ENCODE results near the gene SND1. TPM values are rescaled to one million over a fixed set of nuclear protein-coding genes. Genes with fewer than 3 reads are reported as not detected.
"Not testable (repeated sequence)": the region's sequence is repeated elsewhere in the genome, so short reads cannot be mapped to it uniquely, and the experiment has no call there.

Gene SND1
- total and polyA plus RNA-seq, 5 donors from 2014 or later, result 84.4 to 121 (median 86.9) TPM

DNA sequence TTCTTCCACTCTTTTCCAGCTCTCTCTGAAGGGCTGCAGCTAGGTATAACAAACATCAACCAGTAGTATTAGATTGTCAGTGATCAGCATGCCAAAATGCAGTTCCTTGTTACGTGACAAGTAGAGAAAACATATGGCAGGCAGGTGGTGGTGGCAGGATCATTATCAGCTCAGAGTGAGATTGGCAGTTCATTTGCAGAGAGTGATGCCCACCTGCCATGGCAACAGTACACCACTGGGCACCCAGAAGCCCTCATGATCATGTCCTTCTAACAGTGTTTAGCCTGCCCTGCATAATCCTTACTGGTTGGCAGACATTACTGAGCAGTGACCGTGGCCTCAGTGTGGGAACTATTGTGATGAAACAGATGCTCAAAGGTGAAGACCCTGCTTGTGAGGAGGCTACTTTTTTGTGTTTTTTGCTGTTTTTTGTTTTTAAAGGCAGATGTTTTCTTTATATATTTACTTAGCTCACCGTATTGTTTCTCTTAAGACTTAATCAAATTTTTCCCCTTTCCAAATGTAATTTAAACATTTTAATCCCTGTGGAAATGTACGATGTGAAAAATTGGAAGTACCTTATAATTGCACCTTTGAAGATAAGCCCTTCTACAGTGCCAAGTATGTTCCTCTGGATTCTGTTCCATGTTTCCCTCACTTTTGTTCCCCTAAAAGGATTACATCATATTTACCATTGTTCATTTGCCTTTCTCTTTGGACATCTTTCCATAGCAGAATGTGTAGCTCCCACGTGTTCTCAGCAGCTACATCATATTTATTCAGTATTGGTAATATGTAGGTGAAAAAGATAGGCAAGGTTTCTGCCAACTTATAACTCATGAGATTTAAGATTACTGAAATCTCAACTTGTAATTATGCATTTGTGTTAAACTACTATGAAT lies 179.6 kb downstream of the SND1 start:
- H3K27ac Mint-ChIP-seq, result peak overlapping the region in 1 of 3 donors; percentile 25
- H3K4me1 Mint-ChIP-seq, result peaks cover 0 to 12% (median 10%) of the 10 kb centered on the region in 4 donors
- ATAC-seq (ENCODE audit: low read depth in 2 of 2) (no peak), DNase-seq (no peak)
- H3K36me3 ChIP-seq (ENCODE audit: control insufficient read depth, insufficient read depth, low read length), result no peaks in the 10 kb centered on the region
- H3K27me3 Mint-ChIP-seq, result no peaks in the 10 kb centered on the region
- H3K9me3 ChIP-seq (ENCODE audit: control insufficient read depth in 2 of 2, low read length in 2 of 2), result no peaks in the 10 kb centered on the region
- H3K4me1 ChIP-seq (ENCODE audit: control insufficient read depth, insufficient read depth, low read length, poor library complexity, severe bottlenecking), result no peaks in the 10 kb centered on the region
- peaks cover 0 to 12% (median 4%) of the 10 kb centered on the region in 7 donors for H3K9me3 Mint-ChIP-seq
- H3K36me3 Mint-ChIP-seq, result peaks cover 18% of the 10 kb centered on the region
- no peaks in the 10 kb centered on the region for H3K27me3 ChIP-seq (ENCODE audit: control insufficient read depth, insufficient read depth, low read length)
- H3K27ac ChIP-seq (ENCODE audit: insufficient read depth, low read length, poor library complexity, severe bottlenecking), result no peak overlapping the region
- H3K4me3 ChIP-seq (ENCODE audit: low read depth, low read length), result no peak overlapping the region
- H3K4me3 Mint-ChIP-seq, result no peak overlapping the region

DNA sequence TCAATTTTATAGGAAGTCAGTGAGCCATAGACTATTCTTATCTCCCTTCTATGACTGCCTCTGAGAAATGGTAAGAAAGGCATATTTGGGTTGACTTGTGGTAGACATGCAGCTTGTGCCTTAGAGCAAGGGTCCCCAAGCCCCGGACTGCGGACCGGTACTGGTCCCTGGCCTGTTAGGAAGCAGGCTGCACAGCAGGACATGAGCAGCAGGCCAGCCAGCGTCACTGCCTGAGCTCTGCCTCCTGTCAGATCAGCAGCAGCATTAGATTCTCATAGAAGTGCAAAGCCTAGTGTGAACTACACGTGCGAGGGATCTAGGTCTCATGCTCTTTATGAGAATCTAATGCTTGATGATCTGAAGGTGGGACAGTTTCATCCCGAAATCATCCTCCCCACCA lies 180.6 kb downstream of the SND1 start:
- no peak overlapping the region for H3K27ac ChIP-seq (ENCODE audit: insufficient read depth, low read length, poor library complexity, severe bottlenecking)
- H3K4me3 Mint-ChIP-seq, result no peak overlapping the region
- ATAC-seq (ENCODE audit: low read depth in 2 of 2), result no peak
- no peaks in the 10 kb centered on the region for H3K27me3 ChIP-seq (ENCODE audit: control insufficient read depth, insufficient read depth, low read length)
- no peaks in the 10 kb centered on the region for H3K27me3 Mint-ChIP-seq
- peaks cover 0 to 7% of the 10 kb centered on the region in 2 experiments for H3K9me3 ChIP-seq (ENCODE audit: control insufficient read depth in 2 of 2, low read length in 2 of 2)
- no peak overlapping the region for H3K4me3 ChIP-seq (ENCODE audit: low read depth, low read length)
- H3K9me3 Mint-ChIP-seq, result peaks cover 0 to 17% (median 4%) of the 10 kb centered on the region in 7 donors
- H3K27ac Mint-ChIP-seq, result peak overlapping the region in 1 of 3 donors; percentile 46
- no peaks in the 10 kb centered on the region for H3K4me1 ChIP-seq (ENCODE audit: control insufficient read depth, insufficient read depth, low read length, poor library complexity, severe bottlenecking)
- DNase-seq, result no peak
- H3K36me3 Mint-ChIP-seq, result peaks cover 18% of the 10 kb centered on the region
- H3K4me1 Mint-ChIP-seq, result peaks cover 0 to 12% (median 10%) of the 10 kb centered on the region in 4 donors
- H3K36me3 ChIP-seq (ENCODE audit: control insufficient read depth, insufficient read depth, low read length), result no peaks in the 10 kb centered on the region

DNA sequence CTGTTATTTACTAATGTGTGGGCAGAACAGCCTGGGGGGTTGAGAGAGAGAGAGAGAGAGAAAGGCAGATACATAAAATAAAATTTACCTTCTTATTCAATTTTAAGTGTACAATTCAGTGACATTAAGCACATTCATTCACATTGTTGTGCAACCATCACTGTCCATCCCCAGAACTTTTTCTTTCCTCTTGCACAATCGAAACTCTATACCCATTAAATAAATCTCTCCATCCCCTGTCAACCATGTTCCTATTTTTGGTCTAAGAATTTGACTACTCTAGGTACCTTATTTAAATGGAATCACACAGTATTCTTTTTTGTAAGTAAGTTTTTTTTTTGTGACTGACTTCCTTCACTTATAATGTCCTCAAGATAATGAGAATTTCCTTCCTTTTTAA lies 181.6 kb downstream of the SND1 start:
- H3K27ac Mint-ChIP-seq, result no peak overlapping the region
- Histone ChIP-seq H3K9me3 (ENCODE audit: control insufficient read depth in 2 of 2, low read length in 2 of 2) (peaks cover 5 to 7% of the 10 kb centered on the region in 2 experiments), H3K4me1 (ENCODE audit: control insufficient read depth, insufficient read depth, low read length, poor library complexity, severe bottlenecking) (no peaks in the 10 kb centered on the region), H3K4me3 (ENCODE audit: low read depth, low read length) (no peak overlapping the region), H3K27me3 (ENCODE audit: control insufficient read depth, insufficient read depth, low read length) (no peaks in the 10 kb centered on the region), H3K27ac (ENCODE audit: insufficient read depth, low read length, poor library complexity, severe bottlenecking) (no peak overlapping the region), H3K36me3 (ENCODE audit: control insufficient read depth, insufficient read depth, low read length) (no peaks in the 10 kb centered on the region)
- H3K4me3 Mint-ChIP-seq, result no peak overlapping the region
- DNase-seq (no peak), ATAC-seq (ENCODE audit: low read depth in 2 of 2) (no peak)
- H3K9me3 Mint-ChIP-seq, result peaks cover 0 to 21% (median 7%) of the 10 kb centered on the region in 7 donors
- peaks cover 0 to 14% (median 10%) of the 10 kb centered on the region in 4 donors for H3K4me1 Mint-ChIP-seq
- H3K27me3 Mint-ChIP-seq, result no peaks in the 10 kb centered on the region
- peaks cover 24% of the 10 kb centered on the region for H3K36me3 Mint-ChIP-seq

DNA sequence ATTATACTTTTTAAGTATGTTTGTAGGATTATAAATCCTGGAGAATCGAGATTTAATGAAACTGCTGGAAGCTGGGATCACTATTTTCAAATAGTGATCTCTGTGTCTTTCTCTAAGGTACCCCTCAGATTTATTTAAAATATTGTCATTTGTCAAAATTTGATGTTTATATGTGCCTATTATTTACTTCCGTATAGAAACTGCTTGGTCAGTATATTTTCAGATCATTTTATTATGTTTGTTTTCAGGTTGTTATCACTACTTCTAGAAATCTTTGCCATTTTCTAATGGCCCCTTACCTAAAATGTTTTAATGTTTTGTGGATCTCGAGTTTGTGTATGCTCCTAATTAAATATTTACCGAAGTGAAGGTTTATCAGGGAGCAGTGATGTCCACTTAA lies 183.7 kb downstream of the SND1 start:
- H3K9me3 Mint-ChIP-seq, result peaks cover 0 to 21% (median 7%) of the 10 kb centered on the region in 7 donors
- ATAC-seq (ENCODE audit: low read depth in 2 of 2) (no peak), DNase-seq (no peak)
- H3K4me3 ChIP-seq (ENCODE audit: low read depth, low read length), result no peak overlapping the region
- H3K4me3 Mint-ChIP-seq, result no peak overlapping the region
- peaks cover 3 to 15% (median 10%) of the 10 kb centered on the region in 4 donors for H3K4me1 Mint-ChIP-seq
- no peak overlapping the region for H3K27ac ChIP-seq (ENCODE audit: insufficient read depth, low read length, poor library complexity, severe bottlenecking)
- no peak overlapping the region for H3K27ac Mint-ChIP-seq
- H3K27me3 Mint-ChIP-seq, result no peaks in the 10 kb centered on the region
- no peaks in the 10 kb centered on the region for H3K27me3 ChIP-seq (ENCODE audit: control insufficient read depth, insufficient read depth, low read length)
- peaks cover 5 to 7% of the 10 kb centered on the region in 2 experiments for H3K9me3 ChIP-seq (ENCODE audit: control insufficient read depth in 2 of 2, low read length in 2 of 2)
- H3K36me3 ChIP-seq (ENCODE audit: control insufficient read depth, insufficient read depth, low read length), result no peaks in the 10 kb centered on the region
- H3K4me1 ChIP-seq (ENCODE audit: control insufficient read depth, insufficient read depth, low read length, poor library complexity, severe bottlenecking), result no peaks in the 10 kb centered on the region
- H3K36me3 Mint-ChIP-seq, result peaks cover 29% of the 10 kb centered on the region

DNA sequence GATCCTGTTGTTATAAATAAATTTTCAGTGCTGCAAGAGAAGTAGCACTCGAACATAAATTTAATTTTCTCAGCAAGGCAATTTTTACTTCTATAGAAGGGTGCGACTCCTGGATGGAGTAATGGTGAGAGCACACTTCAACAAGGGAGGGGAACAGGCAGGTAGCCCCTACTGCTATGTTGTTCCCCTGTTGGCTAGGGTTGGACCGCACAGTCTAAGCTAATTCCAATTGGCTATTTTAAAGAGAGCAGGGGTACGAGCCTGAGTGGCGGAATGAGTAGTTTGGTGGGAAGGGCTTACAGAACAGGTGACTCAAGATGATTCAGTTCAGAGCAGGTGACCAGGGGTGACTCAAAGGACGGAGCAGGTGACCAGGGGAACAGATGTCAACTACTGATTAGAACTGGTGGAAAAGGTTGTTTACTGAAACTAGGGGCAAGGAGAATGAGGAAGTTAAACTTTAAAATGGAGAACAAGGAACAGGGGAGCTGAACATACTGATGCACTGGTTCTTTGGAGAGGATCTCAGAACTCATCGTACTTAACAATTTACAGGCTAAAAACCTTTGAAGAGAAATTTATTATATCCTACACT lies 185.9 kb downstream of the SND1 start:
- peaks cover 0 to 21% (median 7%) of the 10 kb centered on the region in 7 donors for H3K9me3 Mint-ChIP-seq
- not testable (repeated sequence) for H3K27me3 Mint-ChIP-seq; H3K27ac Mint-ChIP-seq; H3K4me1 ChIP-seq (ENCODE audit: control insufficient read depth, insufficient read depth, low read length, poor library complexity, severe bottlenecking); H3K36me3 ChIP-seq (ENCODE audit: control insufficient read depth, insufficient read depth, low read length); H3K27me3 ChIP-seq (ENCODE audit: control insufficient read depth, insufficient read depth, low read length); H3K4me3 ChIP-seq (ENCODE audit: low read depth, low read length); H3K9me3 ChIP-seq (ENCODE audit: control insufficient read depth in 2 of 2, low read length in 2 of 2); H3K4me1 Mint-ChIP-seq; ATAC-seq (ENCODE audit: low read depth in 2 of 2); H3K4me3 Mint-ChIP-seq; DNase-seq; H3K27ac ChIP-seq (ENCODE audit: insufficient read depth, low read length, poor library complexity, severe bottlenecking)
- peaks cover 29% of the 10 kb centered on the region for H3K36me3 Mint-ChIP-seq

DNA sequence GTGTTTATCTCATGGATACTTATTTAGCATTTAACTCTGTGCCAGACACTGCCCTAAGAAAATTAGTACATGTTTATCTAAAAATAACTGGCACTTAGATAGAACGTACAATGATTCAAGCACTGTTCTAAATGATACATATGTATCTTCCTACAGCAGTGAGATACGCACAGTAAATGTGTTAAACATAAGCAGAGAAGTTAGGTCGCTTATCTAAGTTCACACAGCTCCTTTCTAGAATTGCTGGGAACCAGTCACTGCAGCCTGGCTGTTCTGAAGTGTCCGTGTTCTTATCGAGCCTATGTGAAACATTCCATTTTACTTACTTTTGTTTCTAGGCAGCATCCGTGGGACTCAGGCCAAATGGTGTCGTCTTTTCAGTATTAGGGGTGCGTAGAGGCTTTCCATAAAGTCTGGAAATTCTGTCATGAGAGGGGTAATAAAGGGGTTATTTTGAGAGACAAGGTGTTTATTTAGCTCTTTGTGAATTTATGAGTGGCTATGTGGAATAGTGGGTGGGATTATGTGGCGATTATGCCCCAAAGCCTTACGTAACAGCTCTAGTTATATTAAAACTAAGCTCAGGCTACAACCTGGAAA lies 186.9 kb downstream of the SND1 start:
- Mint-ChIP-seq H3K4me3 (no peak overlapping the region), H3K36me3 (peaks cover 34% of the 10 kb centered on the region), H3K27ac (no peak overlapping the region), H3K9me3 (peaks cover 0 to 21% (median 7%) of the 10 kb centered on the region in 7 donors), H3K4me1 (peaks cover 3 to 8% (median 7%) of the 10 kb centered on the region in 4 donors), H3K27me3 (no peaks in the 10 kb centered on the region)
- Histone ChIP-seq H3K9me3 (ENCODE audit: control insufficient read depth in 2 of 2, low read length in 2 of 2) (peaks cover 5 to 7% of the 10 kb centered on the region in 2 experiments), H3K4me3 (ENCODE audit: low read depth, low read length) (no peak overlapping the region), H3K27me3 (ENCODE audit: control insufficient read depth, insufficient read depth, low read length) (no peaks in the 10 kb centered on the region), H3K36me3 (ENCODE audit: control insufficient read depth, insufficient read depth, low read length) (no peaks in the 10 kb centered on the region), H3K27ac (ENCODE audit: insufficient read depth, low read length, poor library complexity, severe bottlenecking) (no peak overlapping the region), H3K4me1 (ENCODE audit: control insufficient read depth, insufficient read depth, low read length, poor library complexity, severe bottlenecking) (no peaks in the 10 kb centered on the region)
- ATAC-seq (ENCODE audit: low read depth in 2 of 2) (no peak), DNase-seq (no peak)

DNA sequence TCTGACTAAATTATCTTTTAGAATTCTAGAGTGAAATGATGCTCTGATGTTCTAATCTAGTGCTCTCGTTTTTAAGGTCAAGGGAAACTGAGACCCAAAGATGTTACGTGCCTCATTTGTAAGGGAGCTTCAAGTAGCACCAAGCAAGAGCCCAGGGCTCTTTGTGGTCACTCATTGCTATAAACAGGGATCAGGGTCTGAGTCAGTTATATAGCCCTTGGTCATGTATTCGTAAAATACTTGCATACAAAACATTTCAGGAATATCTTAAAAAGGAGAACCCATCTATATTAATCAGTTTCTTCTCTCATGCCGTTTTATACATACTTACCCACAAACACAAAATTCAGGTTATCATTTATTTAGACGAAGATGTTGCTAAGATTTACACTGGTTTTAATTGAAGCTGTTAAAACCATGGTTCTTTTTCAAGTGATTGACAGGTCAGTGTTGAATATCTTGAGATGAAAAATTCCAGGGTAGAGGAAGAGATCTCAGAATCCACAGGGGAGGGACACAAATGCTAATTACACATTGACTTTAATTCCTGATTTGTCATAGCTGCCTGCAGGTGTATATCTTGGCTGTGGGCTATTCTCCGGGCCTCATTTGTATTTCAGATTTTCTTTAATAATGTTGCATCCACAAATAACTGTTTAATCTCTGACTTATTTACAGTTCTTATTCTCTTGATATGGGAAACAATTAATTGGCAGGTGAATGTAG lies 188.4 kb downstream of the SND1 start:
- ATAC-seq (ENCODE audit: low read depth in 2 of 2), result no peak
- DNase-seq, result no peak
- Mint-ChIP-seq H3K4me1 (peaks cover 3 to 12% (median 6%) of the 10 kb centered on the region in 4 donors), H3K27me3 (no peaks in the 10 kb centered on the region), H3K9me3 (peaks cover 0 to 16% (median 5%) of the 10 kb centered on the region in 7 donors), H3K27ac (no peak overlapping the region), H3K4me3 (no peak overlapping the region), H3K36me3 (peaks cover 39% of the 10 kb centered on the region)
- H3K27me3 ChIP-seq (ENCODE audit: control insufficient read depth, insufficient read depth, low read length), result no peaks in the 10 kb centered on the region
- H3K4me3 ChIP-seq (ENCODE audit: low read depth, low read length), result no peak overlapping the region
- no peaks in the 10 kb centered on the region for H3K4me1 ChIP-seq (ENCODE audit: control insufficient read depth, insufficient read depth, low read length, poor library complexity, severe bottlenecking)
- peaks cover 13% of the 10 kb centered on the region for H3K36me3 ChIP-seq (ENCODE audit: control insufficient read depth, insufficient read depth, low read length)
- no peak overlapping the region for H3K27ac ChIP-seq (ENCODE audit: insufficient read depth, low read length, poor library complexity, severe bottlenecking)
- peaks cover 5 to 7% of the 10 kb centered on the region in 2 experiments for H3K9me3 ChIP-seq (ENCODE audit: control insufficient read depth in 2 of 2, low read length in 2 of 2)
